ENCODE results near the gene ZBTB24.

- TF ChIP-seq, protein P1, sequence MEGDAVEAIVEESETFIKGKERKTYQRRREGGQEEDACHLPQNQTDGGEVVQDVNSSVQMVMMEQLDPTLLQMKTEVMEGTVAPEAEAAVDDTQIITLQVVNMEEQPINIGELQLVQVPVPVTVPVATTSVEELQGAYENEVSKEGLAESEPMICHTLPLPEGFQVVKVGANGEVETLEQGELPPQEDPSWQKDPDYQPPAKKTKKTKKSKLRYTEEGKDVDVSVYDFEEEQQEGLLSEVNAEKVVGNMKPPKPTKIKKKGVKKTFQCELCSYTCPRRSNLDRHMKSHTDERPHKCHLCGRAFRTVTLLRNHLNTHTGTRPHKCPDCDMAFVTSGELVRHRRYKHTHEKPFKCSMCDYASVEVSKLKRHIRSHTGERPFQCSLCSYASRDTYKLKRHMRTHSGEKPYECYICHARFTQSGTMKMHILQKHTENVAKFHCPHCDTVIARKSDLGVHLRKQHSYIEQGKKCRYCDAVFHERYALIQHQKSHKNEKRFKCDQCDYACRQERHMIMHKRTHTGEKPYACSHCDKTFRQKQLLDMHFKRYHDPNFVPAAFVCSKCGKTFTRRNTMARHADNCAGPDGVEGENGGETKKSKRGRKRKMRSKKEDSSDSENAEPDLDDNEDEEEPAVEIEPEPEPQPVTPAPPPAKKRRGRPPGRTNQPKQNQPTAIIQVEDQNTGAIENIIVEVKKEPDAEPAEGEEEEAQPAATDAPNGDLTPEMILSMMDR (IDR thresholded peaks at IDR 0.05): no peak
- TF ChIP-seq POLR2A (IDR thresholded peaks at IDR 0.05): no peak
These were observed 32.9 kb upstream of the ZBTB24 start for GRCh38 chr6:109515781-109516409.

Data from testis (tissue), 2 donors.